HepG2 (cell line): Measurements from ENCODE around the gene DGKD. TPM values are rescaled to one million over a fixed set of nuclear protein-coding genes. Genes with fewer than 3 reads are reported as not detected.

Source experiments
- ETS1 ChIP-seq: sonication (generic); formaldehyde crosslinking; IDR thresholded peaks from 2 replicates; pipeline ENCODE4 v1.4.0; 2020; ENCODE audit warnings: missing genetic modification reagents
- FLYWCH1 ChIP-seq: sonication (generic); formaldehyde crosslinking; IDR thresholded peaks from 2 replicates; pipeline ENCODE4 v1.8.1; 2023; ENCODE audit warnings: mild to moderate bottlenecking, missing genetic modification reagents
- GATAD1 ChIP-seq: IDR thresholded peaks from 2 replicates; pipeline ENCODE4 v1.6.1; 2016; ENCODE audit warnings: missing genetic modification reagents, missing compliant biosample characterization
- HHEX ChIP-seq: IDR thresholded peaks from 2 replicates; pipeline ENCODE4 v1.6.1; 2016; ENCODE audit warnings: control low read depth
- HNF4A ChIP-seq: sonication (generic); formaldehyde crosslinking; IDR thresholded peaks from 2 replicates; pipeline ENCODE4 v1.4.0; 2020; ENCODE audit warnings: missing genetic modification reagents
- IRF2 ChIP-seq: IDR thresholded peaks from 2 replicates; pipeline ENCODE4 v1.6.1; 2018; ENCODE audit warnings: missing genetic modification reagents, missing compliant biosample characterization
- MTF2 ChIP-seq: sonication (generic); formaldehyde crosslinking; IDR thresholded peaks from 2 replicates; pipeline ENCODE4 v1.5.0; 2020; ENCODE audit warnings: missing genetic modification reagents, borderline replicate concordance
- NR1H2 ChIP-seq: sonication (generic); formaldehyde crosslinking; IDR thresholded peaks from 2 replicates; pipeline ENCODE4 v1.8.1; 2022; ENCODE audit warnings: low read depth, missing genetic modification reagents, borderline replicate concordance
- NR2F2 ChIP-seq: IDR thresholded peaks from 2 replicates; pipeline ENCODE4 v1.6.1; 2012; ENCODE audit warnings: low read depth, inconsistent platforms, borderline replicate concordance
- PATZ1 ChIP-seq: sonication (generic); formaldehyde crosslinking; IDR thresholded peaks from 2 replicates; pipeline ENCODE4 v1.4.0; 2020; ENCODE audit warnings: missing genetic modification reagents
- RAD21 ChIP-seq: fragments of 450-650 bp; formaldehyde crosslinking; IDR thresholded peaks from 2 replicates; pipeline ENCODE4 v1.5.0; 2020; ENCODE audit warnings: mild to moderate bottlenecking
- RBM39 ChIP-seq: fragments of 200-400 bp; formaldehyde crosslinking; IDR thresholded peaks from one replicate; pipeline ENCODE4 v1.6.1; 2018; ENCODE audit warnings: antibody characterized with exemption, mild to moderate bottlenecking, low read depth, low read length; ENCODE audit not compliant: poor library complexity, severe bottlenecking
- RERE ChIP-seq: IDR thresholded peaks from 2 replicates; pipeline ENCODE4 v1.6.1; 2016; ENCODE audit warnings: low read depth, missing genetic modification reagents, missing compliant biosample characterization
- SAP130 ChIP-seq: IDR thresholded peaks from 2 replicates; pipeline ENCODE4 v1.6.1; 2016; ENCODE audit warnings: low read depth
- SNAI1 ChIP-seq: sonication (generic); formaldehyde crosslinking; IDR thresholded peaks from 2 replicates; pipeline ENCODE4 v1.5.0; 2020; ENCODE audit warnings: mild to moderate bottlenecking, missing genetic modification reagents, borderline replicate concordance
- TFE3 ChIP-seq: IDR thresholded peaks from 2 replicates; pipeline ENCODE4 v1.6.1; 2016
- ZFP91 ChIP-seq: sonication (generic); formaldehyde crosslinking; IDR thresholded peaks from 2 replicates; pipeline ENCODE4 v1.9.0; 2022; ENCODE audit warnings: missing genetic modification reagents, mild to moderate bottlenecking, borderline replicate concordance
- ZNF143 ChIP-seq: sonication (generic); formaldehyde crosslinking; IDR thresholded peaks from 2 replicates; pipeline ENCODE4 v1.4.0; 2020; ENCODE audit warnings: missing genetic modification reagents
- ZNF207 ChIP-seq: fragments of 450-650 bp; IDR thresholded peaks from 2 replicates; pipeline ENCODE4 v1.6.1; 2016; ENCODE audit warnings: antibody characterized with exemption, borderline replicate concordance
- ZNF333 ChIP-seq: sonication (generic); formaldehyde crosslinking; IDR thresholded peaks from 2 replicates; pipeline ENCODE4 v1.4.0; 2020; ENCODE audit warnings: mild to moderate bottlenecking, missing genetic modification reagents, borderline replicate concordance
- polyA plus RNA-seq, 8 experiments: library from polyadenylated mRNA; depleted of rRNA in 3 of 8; stranded (reverse) in 7 of 8; unstranded in 1 of 8; fragments of >200 nt; fragmentation: Illumina TruSeq in 4 of 8; extraction: Trizol in 4 of 8; gene quantifications; 2 replicates each; pipeline versions ENCODE4 v1.2.1 to v1.2.3, GENCODE V29; 2011 to 2016; ENCODE audit warnings: low read depth in 4 of 8, missing spikeins in 1 of 8, mixed read lengths in 1 of 8; ENCODE audit not compliant: insufficient read depth in 1 of 8
- total RNA-seq, 5 experiments: library from RNA; depleted of rRNA; stranded (reverse); fragments of >200 nt; fragmentation: Illumina TruSeq; extraction: Trizol; gene quantifications; 2 replicates each; pipeline ENCODE4 v1.2.3, GENCODE V29; 2016; ENCODE audit warnings: low read depth in 1 of 5

DGKD gene
- total and polyA plus RNA-seq, 2 of the 13 experiments (the other 11 are each of a cell fraction or from before 2014, with no cell fraction given), result 24.5 to 33.2 TPM

- TF ChIP-seq ZFP91 (CRISPR knock-in tag) (peak; percentile 35; the same call in 1 of the 2 replicates), RERE (CRISPR knock-in tag) (no peak), HHEX (CRISPR knock-in tag) (no peak), ZNF207 (no peak), ZNF333 (CRISPR knock-in tag) (no peak), NR2F2 (no peak), NR1H2 (no peak), TFE3 (CRISPR knock-in tag) (no peak), HNF4A (no peak), IRF2 (CRISPR knock-in tag) (no peak), ZNF143 (CRISPR knock-in tag) (no peak), PATZ1 (CRISPR knock-in tag) (0 out of 2 replicates have a peak, but pooled peaks have one; percentile 24), FLYWCH1 (CRISPR knock-in tag) (no peak), SAP130 (0 out of 2 replicates have a peak, but pooled peaks have one; percentile 34), MTF2 (CRISPR knock-in tag) (no peak), RAD21 (CRISPR knock-in tag) (peak; percentile 66), GATAD1 (CRISPR knock-in tag) (no peak), SNAI1 (CRISPR knock-in tag) (no peak), RBM39 (no peak), ETS1 (CRISPR knock-in tag) (no peak)
These were observed 30.4 kb upstream of the DGKD start (continued) for GRCh38 chr2:233323851-233324250.
